HG03342 (cell line): ENCODE measurements around the gene ENO4.
A peak's percentile ranks its signal among the peaks of the same experiment; 100 is the strongest.

ENCODE experiments used
- ATAC-seq: cut with Tn5 transposase; IDR thresholded peaks from one replicate; pipeline ENCODE4 v1.9.1; 2021; ENCODE audit warnings: mild to moderate bottlenecking, moderate library complexity; ENCODE audit not compliant: unreplicated experiment

Gene ENO4, protein sequence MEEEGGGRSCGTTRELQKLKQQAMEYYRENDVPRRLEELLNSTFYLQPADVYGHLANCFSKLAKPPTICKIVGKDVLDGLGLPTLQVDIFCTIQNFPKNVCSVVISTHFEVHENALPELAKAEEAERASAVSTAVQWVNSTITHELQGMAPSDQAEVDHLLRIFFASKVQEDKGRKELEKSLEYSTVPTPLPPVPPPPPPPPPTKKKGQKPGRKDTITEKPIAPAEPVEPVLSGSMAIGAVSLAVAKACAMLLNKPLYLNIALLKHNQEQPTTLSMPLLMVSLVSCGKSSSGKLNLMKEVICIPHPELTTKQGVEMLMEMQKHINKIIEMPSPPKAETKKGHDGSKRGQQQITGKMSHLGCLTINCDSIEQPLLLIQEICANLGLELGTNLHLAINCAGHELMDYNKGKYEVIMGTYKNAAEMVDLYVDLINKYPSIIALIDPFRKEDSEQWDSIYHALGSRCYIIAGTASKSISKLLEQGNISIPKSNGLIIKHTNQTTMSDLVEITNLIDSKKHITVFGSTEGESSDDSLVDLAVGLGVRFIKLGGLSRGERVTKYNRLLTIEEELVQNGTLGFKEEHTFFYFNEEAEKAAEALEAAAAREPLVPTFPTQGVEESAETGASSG

DNA sequence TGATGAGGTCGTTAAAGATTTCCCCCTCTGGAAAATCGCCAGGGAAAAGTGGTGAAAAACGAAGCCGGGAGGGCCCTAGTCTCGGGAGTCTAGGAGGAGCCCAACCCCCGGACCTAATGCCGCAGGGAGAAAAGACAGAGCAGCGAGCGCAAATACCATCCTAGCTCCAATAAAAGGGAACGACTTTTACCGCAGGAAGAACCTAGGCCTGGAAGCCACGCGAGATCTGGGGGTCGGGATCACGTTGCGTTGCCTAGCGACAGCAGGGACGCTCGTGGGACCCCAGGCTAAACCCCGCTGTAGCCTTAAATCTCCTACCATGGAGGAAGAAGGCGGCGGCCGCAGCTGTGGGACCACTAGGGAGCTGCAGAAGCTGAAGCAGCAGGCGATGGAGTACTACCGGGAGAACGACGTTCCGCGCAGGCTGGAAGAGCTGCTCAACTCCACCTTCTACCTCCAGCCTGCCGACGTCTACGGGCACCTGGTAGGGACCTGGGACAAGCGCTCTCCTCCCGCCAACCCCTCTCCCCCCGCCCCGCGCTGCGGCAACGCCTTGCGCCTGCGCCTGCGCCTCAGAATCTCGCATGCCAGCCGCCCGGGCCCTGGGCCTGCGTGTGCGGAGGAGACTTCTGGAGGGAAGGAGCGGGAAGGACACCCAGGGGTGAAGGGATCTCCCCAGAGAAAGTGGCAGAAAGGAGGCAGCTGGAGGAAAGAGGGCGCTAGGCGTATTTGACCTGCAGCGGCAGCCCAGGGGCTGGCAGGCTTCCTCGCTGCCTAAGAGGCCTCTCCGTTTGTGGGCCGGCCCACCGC lies at the start of gene ENO4:
Gene ENO4 (plus strand): TSS at position 252 of the 810 bp plus-strand sequence. CDS start 68 bp downstream, at position 320.
- peak; percentile 60 for ATAC-seq

DNA sequence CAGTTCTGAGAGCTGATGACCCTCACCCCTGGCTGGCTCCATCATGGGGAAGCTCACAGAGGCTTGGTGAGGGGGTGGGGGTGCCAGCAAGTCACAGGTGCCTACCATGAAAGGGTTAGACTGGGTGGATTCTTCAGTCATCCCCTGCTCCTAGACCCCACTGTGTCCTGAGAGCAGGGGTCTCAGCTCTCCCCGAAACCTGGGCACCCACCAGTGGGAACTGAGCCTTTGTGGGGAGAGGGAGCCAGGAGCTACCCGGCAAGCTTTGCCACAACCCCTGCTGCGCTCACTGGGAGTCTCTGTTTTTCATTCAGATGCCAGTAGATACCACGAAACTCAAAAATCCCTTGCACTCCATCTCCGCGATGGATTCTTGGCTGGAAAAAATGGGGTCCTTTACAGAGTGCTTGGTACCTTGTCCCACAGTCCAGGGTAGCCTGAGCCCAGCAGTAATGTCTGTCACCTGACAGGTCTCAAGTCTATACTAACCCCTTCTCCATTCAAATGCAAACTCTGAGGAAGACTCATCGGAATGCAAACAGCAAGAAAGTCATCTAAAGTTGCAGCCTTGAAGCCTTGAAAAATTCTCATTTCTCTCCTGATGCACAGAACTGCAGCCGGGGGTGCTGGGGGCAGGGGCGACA lies 48.9 kb upstream of the ENO4 start:
- ATAC-seq: no peak

DNA sequence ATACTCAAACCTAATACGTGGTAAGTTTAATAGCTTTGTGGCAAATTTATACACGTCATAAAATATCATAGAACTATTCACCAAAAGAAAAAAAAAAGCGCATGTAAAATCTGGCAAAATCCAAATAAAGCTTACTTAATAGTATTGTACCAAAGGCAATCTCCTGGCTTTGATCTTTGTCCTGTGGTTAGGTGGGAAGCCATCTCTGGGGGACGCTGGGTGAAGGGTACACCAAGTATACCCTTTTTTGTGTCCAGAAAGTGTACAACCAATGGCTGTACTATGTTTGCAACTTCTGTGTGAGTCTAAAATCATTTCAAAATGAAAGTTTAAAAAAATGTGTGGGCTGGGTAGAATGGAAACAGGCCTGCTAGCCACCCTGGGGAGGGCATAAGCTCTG lies 47.6 kb upstream of the ENO4 start:
- ATAC-seq: no peak

DNA sequence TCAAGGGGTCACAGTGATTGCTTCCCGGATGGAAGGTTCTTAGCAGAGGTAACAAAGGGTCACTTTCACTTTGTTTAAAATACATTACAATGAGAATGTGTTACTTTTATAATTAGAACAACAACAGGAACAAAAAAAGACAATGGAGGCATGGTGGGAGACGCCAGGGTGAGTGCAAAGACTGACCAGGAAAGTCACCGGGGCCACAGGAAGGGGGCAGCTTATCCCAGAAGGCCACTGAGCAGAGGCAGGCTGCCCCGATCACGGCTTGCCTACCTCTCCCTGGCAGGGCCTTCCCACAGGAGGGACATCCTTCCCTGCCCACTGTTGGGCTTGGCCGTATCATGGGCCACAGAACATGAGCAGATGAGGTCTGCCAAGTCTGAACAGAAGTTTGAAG lies 46.8 kb upstream of the ENO4 start:
- ATAC-seq: no peak

DNA sequence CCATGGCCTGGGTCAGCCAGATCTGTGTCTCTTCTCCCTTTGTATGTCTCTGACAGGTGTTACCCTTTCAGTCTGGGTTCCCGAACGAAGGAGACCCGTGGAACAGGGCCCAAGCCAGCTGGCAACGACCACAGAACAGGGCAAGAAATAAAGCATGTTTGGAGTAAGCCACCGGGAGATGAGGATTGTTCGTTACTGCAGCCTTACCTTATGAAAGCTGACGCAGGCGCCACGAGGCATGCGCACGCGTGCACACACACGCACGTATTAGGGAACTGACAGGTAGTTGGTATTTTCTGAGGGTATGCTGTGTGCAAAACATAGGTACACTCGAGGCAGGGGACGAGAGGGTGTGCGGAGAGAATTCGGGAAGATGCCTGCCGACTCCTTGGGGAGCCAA lies 46.4 kb upstream of the ENO4 start:
- ATAC-seq: no peak

DNA sequence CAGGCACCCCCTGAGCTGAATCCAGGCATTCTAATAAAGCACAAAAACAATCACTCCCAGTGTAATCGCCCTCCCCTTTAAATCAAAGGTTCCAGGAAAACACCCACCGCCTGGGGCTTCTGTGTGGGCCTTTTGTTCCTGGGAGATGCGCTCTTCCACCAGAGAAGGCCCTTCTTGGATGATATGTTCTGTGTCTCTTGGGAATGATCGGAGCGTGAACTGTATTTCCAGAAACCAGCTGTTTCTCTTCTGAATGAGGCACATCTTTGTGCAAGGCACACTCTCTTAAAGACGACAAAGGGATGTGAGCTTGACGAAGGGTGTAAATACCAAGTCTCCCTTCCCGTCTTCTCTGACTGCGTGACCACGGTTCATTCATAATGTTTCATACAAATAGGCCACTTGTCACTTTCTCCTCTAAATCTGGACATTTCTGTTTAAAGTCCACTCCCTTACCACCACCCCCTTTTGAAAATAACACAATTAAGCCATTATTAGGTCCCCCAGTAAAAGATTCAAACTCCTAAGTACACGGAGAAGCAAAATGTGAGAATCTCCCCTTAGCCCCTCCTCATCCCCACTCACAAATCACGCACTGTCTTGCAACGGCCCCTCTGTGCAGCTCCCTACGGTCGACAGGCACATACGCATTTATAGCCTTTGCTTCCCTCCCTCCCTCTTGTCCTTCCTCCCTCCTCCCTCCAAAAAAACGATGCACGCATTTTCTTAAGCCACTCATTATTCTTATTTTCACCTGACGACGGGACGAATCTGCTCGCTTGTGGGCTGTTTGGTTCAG lies 45.6 kb upstream of the ENO4 start:
- no peak for ATAC-seq

DNA sequence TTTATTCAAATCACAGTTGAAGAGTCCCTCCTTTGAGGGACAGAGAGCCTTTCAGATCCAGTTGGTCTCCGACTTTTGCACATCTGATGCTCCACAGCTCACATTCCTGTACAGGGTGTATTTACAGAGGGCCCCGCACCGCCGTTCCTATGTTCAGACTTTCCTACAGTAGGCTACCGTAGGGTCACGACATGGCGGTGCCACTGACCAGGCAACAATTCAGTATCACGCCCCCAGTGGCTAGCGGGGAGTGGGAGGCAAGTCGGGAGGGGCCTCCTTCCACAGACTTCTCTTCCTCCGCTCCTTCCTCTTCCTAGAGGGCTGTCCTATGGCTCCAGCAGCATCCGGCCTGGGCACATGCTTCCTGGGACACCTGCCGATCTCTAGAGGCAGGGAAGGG lies 40.6 kb upstream of the ENO4 start:
- ATAC-seq: no peak

DNA sequence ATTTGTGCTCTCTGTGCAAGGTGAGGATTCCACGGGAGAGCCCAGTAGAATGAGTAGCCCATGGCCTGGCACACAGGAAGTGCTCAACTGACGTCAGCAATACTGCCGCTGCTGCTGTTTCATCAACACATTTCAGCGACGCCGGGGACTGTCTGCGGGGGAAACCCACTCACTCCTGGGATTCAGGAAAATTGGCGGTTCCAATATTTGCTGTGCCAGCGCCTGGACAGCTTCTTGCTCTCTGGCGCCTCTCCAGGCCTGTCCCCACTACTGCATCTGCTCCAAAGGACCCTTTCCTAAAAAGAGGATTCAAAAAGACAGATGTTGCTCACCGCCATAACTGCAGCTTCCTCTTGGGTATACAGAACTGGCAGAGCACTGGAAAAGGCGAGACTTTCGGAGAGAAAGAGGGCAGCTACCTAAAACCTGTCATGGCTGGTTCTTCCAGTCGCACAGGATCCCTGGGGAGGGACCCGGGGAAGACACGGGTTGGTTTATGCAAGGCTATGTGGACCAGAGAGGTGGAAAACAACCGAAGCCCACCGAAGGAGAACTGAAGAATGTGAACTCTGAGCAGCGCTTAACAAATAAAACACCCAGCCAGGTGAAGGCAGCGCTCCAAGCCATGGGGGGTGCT lies 39.7 kb upstream of the ENO4 start:
- ATAC-seq: no peak

DNA sequence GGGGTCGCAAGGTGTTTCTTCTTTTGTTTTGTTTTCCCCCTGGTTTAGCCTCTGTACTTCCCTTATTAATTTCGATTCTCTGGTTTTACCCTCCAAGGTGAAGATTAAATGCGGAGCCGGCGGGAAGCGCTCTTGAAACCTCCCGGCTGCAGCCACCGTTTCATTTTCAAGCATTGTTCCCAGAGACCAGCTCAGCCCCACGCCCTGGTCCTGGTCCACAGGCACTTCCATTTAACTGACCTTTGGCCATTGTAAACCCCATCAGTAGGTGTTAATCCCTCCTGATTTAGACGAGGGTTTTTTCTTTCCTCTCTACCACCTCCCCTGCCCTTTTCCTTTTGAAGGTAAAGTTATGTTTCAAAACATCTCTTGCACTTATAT lies 39.2 kb upstream of the ENO4 start:
- ATAC-seq: no peak

DNA sequence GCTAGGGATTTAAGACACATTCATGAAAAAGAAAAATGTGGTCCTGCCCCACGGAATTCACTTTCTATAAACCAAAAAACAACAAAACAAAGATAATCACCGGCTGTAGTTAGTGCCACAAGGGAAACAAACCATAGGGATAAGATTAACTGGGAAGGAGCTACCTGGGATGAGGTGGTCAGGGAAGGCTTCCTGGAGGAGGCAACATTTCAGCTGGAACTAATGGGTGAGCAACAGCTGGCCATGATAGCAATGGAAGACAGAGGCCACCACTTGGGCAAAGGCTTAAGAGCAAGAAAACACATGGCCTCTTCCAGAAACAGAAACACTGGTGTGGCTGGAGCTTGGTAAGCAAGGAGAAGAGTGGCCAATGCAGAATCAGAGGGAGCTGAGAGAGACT lies 38.4 kb upstream of the ENO4 start:
- ATAC-seq: no peak

DNA sequence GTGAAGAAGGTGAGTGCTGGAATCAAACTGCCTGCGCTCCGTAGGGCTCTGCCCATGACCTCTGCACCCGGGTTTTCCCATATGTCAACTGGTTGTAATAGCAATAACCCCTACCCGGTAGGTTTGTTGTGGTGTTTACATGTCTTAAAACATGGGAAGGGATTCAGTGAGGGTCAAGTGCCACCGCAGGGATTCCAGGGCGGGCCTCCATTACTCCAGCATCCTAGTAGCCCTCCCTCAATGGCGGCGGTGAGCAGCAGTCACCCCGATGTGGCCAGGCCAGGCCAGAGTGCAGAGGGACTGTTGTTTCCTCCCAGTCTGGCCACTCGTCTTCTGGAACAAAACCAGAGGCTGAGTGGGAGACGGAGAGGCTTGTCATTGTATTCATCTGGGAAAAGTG lies 37.6 kb upstream of the ENO4 start:
- ATAC-seq: no peak

DNA sequence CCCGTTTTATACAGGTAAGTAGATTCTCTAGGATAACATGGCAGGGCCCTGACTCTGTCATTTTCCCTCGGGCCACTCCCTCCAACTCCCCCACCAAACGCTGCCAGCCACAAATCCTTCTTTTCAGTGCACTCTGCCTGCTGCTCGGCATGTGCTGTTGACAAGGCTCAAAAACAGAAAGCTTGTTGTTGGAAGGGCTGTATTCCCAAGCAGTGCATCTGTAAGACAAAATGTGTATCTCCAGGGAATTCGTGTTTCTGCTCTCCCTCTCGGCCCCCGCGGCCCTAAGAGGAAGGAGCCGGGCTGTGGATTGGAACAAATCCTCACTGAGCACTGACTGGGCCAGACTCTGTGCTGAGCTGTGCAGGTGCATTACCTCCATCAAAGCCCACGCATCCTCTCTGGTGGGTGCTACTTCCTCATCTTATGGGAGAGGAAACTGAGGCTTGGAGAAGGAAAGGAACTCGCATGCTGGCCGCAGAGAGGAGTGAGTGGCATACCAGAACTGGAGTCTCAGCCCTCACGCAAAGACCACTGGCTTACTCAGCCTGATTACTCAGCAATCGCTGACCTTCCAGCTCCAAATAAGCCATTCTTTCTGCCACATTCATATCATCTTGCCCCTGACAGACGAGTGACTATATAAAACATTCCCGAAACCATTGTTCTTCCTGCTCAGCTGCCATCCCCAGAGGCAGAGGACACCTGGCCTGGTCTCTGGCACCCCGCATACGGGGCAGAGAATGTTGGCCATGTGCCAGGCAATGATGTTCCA lies 33.5 kb upstream of the ENO4 start:
- ATAC-seq: no peak

DNA sequence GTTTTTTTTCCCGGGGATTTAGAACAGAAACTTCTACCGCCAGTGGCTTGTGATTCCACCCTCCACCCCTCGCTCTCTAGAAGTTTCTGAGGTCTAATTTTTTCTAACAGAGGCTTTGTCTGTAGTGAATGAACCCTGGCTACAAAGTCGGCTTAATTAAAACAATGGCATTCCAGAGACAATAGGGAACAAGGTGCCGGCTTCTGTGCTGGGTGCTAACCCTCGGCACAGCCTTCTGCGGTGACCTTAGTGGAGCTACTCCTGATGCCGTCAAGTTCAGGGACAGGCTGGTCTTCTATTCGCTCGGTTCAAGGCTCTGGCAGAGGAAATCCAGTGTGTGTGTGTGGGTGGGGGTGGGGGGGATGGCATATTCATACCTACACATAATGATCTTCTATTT lies 32.1 kb upstream of the ENO4 start:
- ATAC-seq: no peak

DNA sequence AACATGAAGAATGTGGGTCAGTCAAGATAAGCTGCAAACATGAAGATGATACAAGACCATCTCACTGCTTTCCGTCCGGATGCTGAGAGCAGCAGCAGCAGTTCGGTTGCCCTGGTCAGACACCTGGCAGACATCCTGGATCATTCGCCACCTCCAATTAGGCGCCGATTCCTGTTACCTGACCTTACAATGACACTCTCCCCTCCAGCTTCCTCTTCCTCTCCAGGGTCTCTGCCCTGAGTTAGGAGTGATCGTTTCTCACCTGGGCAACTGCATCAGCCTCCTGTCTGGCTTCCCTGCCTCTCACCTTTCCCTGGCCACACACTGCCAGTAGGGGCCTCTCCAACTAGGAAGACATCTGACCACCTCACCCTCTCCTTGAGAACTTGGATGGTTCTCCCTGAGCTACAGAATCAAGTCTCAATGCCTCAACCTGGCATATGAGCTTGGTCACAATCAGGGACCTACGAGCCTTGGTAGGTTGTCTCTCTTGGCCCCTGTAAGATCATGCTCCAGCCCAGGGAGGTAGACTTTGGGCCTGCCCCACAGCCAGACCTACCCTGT lies 31.4 kb upstream of the ENO4 start:
- ATAC-seq: no peak

DNA sequence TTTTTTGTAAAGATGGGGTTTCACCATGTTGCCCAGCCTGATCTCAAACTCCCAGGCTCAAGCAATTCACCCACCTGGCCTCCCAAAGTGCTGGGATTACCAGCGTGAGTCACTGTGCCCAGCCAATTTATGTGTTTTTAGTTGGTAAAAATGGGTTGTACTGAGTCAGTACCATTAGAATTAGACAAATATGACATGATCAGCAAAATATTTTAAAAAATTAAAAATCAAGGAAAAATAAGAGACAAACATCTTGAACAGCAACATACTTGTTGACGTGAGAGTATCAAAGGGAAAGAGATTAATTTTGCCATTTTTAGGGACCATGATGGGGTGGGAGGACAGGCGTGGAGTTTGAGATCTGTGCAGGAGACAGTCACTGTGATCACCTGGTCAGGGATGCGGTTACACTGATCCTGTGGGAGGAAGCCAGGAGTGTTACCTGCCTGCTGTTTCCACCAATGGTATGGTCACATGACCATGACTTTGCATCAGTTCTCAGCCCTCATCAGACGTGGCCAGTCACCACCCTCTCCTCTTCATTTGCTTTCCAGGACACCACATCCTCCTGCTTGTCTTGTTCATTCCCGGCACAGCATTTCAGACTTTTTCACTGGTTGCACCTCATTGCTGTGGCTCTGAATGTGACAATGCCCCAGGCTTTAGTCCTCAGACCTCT lies 29.2 kb upstream of the ENO4 start:
- ATAC-seq: no peak

DNA sequence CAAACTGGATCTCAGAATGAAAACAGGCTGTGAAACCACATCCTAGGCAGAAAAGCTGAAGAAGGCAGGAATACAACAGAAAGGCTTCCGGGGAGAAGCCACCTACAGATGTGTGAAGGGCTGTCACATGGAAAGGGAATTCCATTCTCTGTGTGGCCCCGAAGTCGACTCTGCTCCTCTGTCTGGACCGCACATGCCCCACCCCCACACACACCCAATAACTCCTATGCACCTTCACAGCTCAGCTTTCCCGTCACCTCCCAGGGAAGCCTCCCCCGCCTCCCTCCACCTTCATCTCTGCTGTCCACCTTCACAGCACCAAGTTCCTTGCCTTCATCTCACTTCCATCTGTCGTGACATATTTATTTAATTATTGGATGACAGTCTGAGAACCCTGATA lies 23.4 kb upstream of the ENO4 start:
- ATAC-seq: no peak

DNA sequence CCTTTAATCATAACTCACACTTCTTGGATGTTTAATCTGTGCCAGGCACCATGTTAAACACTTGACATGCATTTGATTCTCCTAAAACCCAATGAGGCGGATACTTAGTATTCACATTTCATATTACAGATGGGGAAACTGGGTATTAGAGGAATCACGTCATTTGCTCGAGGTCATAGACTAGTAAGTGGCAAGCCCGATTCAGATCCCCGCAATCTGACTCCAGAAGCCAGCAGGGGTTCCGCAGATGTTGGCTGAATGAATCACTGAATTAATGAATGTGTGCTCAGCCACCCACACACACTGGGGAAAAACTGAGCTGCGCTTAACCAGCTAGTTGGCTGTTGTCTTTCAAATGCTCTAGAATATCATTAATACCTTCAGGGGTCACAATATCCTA lies 22.5 kb upstream of the ENO4 start:
- no peak for ATAC-seq

DNA sequence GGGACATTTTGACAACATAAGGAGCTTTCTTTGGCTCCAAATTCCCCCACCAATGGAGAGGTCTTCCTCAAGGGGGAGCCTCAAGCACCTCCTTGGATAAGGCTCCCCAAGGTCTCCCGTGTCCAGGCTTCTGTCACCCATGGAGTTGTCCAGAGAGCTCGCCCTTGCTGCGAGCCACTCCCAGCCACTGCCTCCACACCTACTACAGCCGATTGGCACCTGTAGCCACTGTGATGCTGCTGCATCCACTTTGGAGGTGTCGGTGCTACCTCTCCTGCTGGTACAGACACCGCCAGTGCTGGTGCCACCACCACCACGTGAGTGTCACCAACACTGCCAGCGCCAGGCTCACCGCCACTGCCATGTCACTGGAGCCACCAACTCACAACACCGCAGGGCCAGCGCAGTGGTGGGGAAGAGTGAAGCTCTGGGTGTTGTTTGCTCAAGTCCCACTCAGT lies 22.1 kb upstream of the ENO4 start:
- no peak for ATAC-seq
